H1 (cell line): ENCODE data around the gene KCNMB2.

Experiments used
- MAFK ChIP-seq: IDR thresholded peaks from 2 replicates; pipeline ENCODE4 v1.6.1; 2012; ENCODE audit warnings: low read depth, mild to moderate bottlenecking, improper control_type of control experiment, low read length
- TF ChIP-seq, protein P1 (sequence below), 3 experiments: IDR thresholded peaks; 1 replicate in 2 of 3; 2 replicates in 1 of 3; pipeline versions ENCODE4 v1.5.1 to v1.6.1; 2011; ENCODE audit warnings: low read length in 3 of 3, mild to moderate bottlenecking in 3 of 3, inconsistent platforms in 2 of 3, low read depth in 1 of 3, moderate library complexity in 1 of 3; ENCODE audit not compliant: insufficient read depth in 1 of 3; ENCODE audit errors: control extremely low read depth in 1 of 3

DNA sequence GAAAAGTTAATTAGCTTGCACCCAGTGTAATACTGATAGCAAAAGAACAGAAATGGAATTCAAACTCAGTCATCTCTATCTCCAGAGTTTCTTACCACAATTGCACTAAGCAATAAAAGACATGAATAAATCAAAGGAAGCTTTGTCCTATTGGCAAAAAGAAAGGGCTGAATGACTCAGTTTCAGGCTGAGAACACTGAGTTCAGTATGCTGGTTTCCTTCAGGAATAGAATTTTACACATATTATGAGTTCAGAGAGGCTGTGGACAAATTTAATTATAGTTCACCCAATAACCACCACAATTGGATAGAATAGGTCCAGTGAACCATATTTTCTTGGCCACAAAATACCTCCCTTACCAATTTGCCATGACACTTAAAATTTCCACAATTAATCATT lies 249.7 kb downstream of the KCNMB2 start:
- TF ChIP-seq MAFK, result no peak
- TF ChIP-seq, protein P1, sequence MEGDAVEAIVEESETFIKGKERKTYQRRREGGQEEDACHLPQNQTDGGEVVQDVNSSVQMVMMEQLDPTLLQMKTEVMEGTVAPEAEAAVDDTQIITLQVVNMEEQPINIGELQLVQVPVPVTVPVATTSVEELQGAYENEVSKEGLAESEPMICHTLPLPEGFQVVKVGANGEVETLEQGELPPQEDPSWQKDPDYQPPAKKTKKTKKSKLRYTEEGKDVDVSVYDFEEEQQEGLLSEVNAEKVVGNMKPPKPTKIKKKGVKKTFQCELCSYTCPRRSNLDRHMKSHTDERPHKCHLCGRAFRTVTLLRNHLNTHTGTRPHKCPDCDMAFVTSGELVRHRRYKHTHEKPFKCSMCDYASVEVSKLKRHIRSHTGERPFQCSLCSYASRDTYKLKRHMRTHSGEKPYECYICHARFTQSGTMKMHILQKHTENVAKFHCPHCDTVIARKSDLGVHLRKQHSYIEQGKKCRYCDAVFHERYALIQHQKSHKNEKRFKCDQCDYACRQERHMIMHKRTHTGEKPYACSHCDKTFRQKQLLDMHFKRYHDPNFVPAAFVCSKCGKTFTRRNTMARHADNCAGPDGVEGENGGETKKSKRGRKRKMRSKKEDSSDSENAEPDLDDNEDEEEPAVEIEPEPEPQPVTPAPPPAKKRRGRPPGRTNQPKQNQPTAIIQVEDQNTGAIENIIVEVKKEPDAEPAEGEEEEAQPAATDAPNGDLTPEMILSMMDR (IDR thresholded peaks at IDR 0.05; ENCODE audit: control extremely low read depth in 1 of 3, insufficient read depth in 1 of 3, low read depth in 1 of 3, low read length in 3 of 3), result no peak
